K562 (cell line): ENCODE data around the gene CCSER2.

Source experiments
- CTCF ChIP-seq, 3 experiments: IDR thresholded peaks in 2 of 3; conservative IDR thresholded peaks in 1 of 3; 2 replicates each; pipeline ENCODE4 v1.5.1; 2011 to 2012; ENCODE audit warnings: low read length in 3 of 3, mild to moderate bottlenecking in 3 of 3, control low read depth in 2 of 3, improper control_type of control experiment in 1 of 3, inconsistent platforms in 1 of 3, low read depth in 1 of 3, mixed read lengths in 1 of 3, moderate library complexity in 1 of 3; ENCODE audit not compliant: insufficient read depth in 2 of 3
- EZH2 ChIP-seq: IDR thresholded peaks from 2 replicates; pipeline ENCODE4 v1.6.1; 2012; ENCODE audit warnings: low read depth, mild to moderate bottlenecking, inconsistent platforms, low read length, borderline replicate concordance
- GABPA ChIP-seq: fragments of 200-800 bp; sonication (Bioruptor generic); conservative IDR thresholded peaks from 2 replicates; pipeline ENCODE4 v1.6.1; 2016; ENCODE audit warnings: low read depth, missing genetic modification characterization, missing compliant biosample characterization
- NR2C2 ChIP-seq, 2 experiments: fragments of 200-800 bp in 1 of 2; sonication (Bioruptor generic) in 1 of 2; sonication (generic) in 1 of 2; formaldehyde crosslinking in 1 of 2; IDR thresholded peaks; 2 replicates each; pipeline versions ENCODE4 v1.6.1 to v1.8.0; 2016 to 2022; ENCODE audit warnings: mild to moderate bottlenecking in 1 of 2, missing compliant biosample characterization in 1 of 2, missing genetic modification characterization in 1 of 2, missing genetic modification reagents in 1 of 2
- NR3C1 ChIP-seq: sonication (generic); formaldehyde crosslinking; IDR thresholded peaks from 2 replicates; pipeline ENCODE4 v1.8.1; 2022; ENCODE audit warnings: missing genetic modification reagents
- RAD21 ChIP-seq, 2 experiments: fragments of 250-450 bp in 1 of 2; fragments of 450-650 bp in 1 of 2; sonication (Bioruptor Pico) in 1 of 2; formaldehyde crosslinking in 1 of 2; IDR thresholded peaks in 1 of 2; conservative IDR thresholded peaks in 1 of 2; 2 replicates each; pipeline versions ENCODE4 v1.4.0 to v1.8.0; 2020 to 2022; ENCODE audit warnings: mild to moderate bottlenecking in 2 of 2, moderate library complexity in 1 of 2
- SIN3A ChIP-seq, 2 experiments: fragments of 150-350 bp in 1 of 2; IDR thresholded peaks; 2 replicates each; pipeline ENCODE4 v1.6.1; 2011 to 2016; ENCODE audit warnings: borderline replicate concordance in 2 of 2, low read depth in 2 of 2, low read length in 2 of 2, mild to moderate bottlenecking in 2 of 2, moderate library complexity in 2 of 2; ENCODE audit not compliant: control insufficient read depth in 1 of 2
- SMARCA4 ChIP-seq: fragments of 450-650 bp; IDR thresholded peaks from 2 replicates; pipeline ENCODE4 v1.6.1; 2016
- SMARCE1 ChIP-seq: fragments of 450-650 bp; IDR thresholded peaks from 2 replicates; pipeline ENCODE4 v1.7.1; 2016; ENCODE audit warnings: mild to moderate bottlenecking
- ZBTB2 ChIP-seq: fragments of 450-650 bp; IDR thresholded peaks from 2 replicates; pipeline ENCODE4 v1.6.1; 2016; ENCODE audit warnings: antibody characterized with exemption
- ZNF324 ChIP-seq: fragments of 250-450 bp; sonication (Bioruptor Pico); IDR thresholded peaks from 2 replicates; pipeline ENCODE4 v1.4.0; 2020; ENCODE audit warnings: mild to moderate bottlenecking
- ZNF644 ChIP-seq: fragments of 200-800 bp; sonication (Bioruptor generic); IDR thresholded peaks from 2 replicates; pipeline ENCODE4 v1.6.1; 2016; ENCODE audit warnings: low read depth, missing genetic modification characterization, missing compliant biosample characterization
- TF ChIP-seq, protein P1 (sequence below): sonication (generic); formaldehyde crosslinking; IDR thresholded peaks from 2 replicates; pipeline ENCODE4 v1.8.1; 2023; ENCODE audit warnings: missing genetic modification reagents, mild to moderate bottlenecking, borderline replicate concordance

- no peak for TF ChIP-seq CTCF (IDR thresholded peaks at IDR 0.05 in 2 of 3, conservative IDR thresholded peaks at IDR 0.05 in 1 of 3; ENCODE audit: insufficient read depth in 2 of 3, low read depth in 1 of 3, low read length in 3 of 3)
- TF ChIP-seq SMARCA4: no peak
- no peak for TF ChIP-seq ZBTB2
- no peak for TF ChIP-seq NR3C1
- TF ChIP-seq SMARCE1: no peak
- TF ChIP-seq, protein P1, sequence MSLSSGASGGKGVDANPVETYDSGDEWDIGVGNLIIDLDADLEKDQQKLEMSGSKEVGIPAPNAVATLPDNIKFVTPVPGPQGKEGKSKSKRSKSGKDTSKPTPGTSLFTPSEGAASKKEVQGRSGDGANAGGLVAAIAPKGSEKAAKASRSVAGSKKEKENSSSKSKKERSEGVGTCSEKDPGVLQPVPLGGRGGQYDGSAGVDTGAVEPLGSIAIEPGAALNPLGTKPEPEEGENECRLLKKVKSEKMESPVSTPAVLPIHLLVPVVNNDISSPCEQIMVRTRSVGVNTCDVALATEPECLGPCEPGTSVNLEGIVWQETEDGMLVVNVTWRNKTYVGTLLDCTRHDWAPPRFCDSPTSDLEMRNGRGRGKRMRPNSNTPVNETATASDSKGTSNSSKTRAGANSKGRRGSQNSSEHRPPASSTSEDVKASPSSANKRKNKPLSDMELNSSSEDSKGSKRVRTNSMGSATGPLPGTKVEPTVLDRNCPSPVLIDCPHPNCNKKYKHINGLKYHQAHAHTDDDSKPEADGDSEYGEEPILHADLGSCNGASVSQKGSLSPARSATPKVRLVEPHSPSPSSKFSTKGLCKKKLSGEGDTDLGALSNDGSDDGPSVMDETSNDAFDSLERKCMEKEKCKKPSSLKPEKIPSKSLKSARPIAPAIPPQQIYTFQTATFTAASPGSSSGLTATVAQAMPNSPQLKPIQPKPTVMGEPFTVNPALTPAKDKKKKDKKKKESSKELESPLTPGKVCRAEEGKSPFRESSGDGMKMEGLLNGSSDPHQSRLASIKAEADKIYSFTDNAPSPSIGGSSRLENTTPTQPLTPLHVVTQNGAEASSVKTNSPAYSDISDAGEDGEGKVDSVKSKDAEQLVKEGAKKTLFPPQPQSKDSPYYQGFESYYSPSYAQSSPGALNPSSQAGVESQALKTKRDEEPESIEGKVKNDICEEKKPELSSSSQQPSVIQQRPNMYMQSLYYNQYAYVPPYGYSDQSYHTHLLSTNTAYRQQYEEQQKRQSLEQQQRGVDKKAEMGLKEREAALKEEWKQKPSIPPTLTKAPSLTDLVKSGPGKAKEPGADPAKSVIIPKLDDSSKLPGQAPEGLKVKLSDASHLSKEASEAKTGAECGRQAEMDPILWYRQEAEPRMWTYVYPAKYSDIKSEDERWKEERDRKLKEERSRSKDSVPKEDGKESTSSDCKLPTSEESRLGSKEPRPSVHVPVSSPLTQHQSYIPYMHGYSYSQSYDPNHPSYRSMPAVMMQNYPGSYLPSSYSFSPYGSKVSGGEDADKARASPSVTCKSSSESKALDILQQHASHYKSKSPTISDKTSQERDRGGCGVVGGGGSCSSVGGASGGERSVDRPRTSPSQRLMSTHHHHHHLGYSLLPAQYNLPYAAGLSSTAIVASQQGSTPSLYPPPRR (CRISPR knock-in tag): no peak
- TF ChIP-seq NR2C2 (CRISPR knock-in tag; IDR thresholded peaks at IDR 0.05): no peak
- no peak for TF ChIP-seq NR2C2 (tag; IDR thresholded peaks at IDR 0.05)
- TF ChIP-seq RAD21 (CRISPR knock-in tag; conservative IDR thresholded peaks at IDR 0.05 in 1 of 2, IDR thresholded peaks at IDR 0.05 in 1 of 2): no peak
- no peak for TF ChIP-seq ZNF644 (tag)
- no peak for TF ChIP-seq EZH2
- TF ChIP-seq ZNF324 (CRISPR knock-in tag): no peak
- no peak for TF ChIP-seq GABPA (tag)
- TF ChIP-seq SIN3A (IDR thresholded peaks at IDR 0.05; ENCODE audit: borderline replicate concordance in 2 of 2, control insufficient read depth in 1 of 2, low read depth in 2 of 2, low read length in 2 of 2): no peak
Observed at GRCh38 chr10:84540022-84540616, 211.7 kb downstream of the CCSER2 start.
